DMS 273 treated with DMSO at 0.1 percent for 48 hours (cell line): ENCODE data around the gene OGFOD3.
"Not testable (repeated sequence)": the region's sequence is repeated elsewhere in the genome, so short reads cannot be mapped to it uniquely, and the experiment has no call there.

ENCODE experiments used
- DNase-seq: peaks from one replicate; lab custom pipeline; 2025; lab: John Stamatoyannopoulos, UW

OGFOD3 gene

GRCh38 chr17:82351713-82352488 is 66.5 kb downstream of the OGFOD3 start:
- peak; percentile 62 for DNase-seq

- no peak for DNase-seq
These were observed 67.1 kb downstream of the OGFOD3 start for GRCh38 chr17:82351254-82351712.

- DNase-seq: no peak
These were observed 68.0 kb downstream of the OGFOD3 start for GRCh38 chr17:82350182-82351030.

- no peak for DNase-seq
These were observed 69.1 kb downstream of the OGFOD3 start for GRCh38 chr17:82349287-82349701.

GRCh38 chr17:82348866-82349265 is 69.5 kb downstream of the OGFOD3 start:
- DNase-seq: no peak

- no peak for DNase-seq
These were observed 70.0 kb downstream of the OGFOD3 start for GRCh38 chr17:82348434-82348833.

- DNase-seq: not testable (repeated sequence)
These were observed 70.4 kb downstream of the OGFOD3 start for GRCh38 chr17:82347994-82348393.

GRCh38 chr17:82346342-82347300 is 71.8 kb downstream of the OGFOD3 start:
- no peak for DNase-seq

GRCh38 chr17:82345151-82345976 is 73.0 kb downstream of the OGFOD3 start:
- no peak for DNase-seq

- DNase-seq: no peak
These were observed 74.0 kb downstream of the OGFOD3 start for GRCh38 chr17:82344175-82344907.

- DNase-seq: no peak
These were observed 74.8 kb downstream of the OGFOD3 start for GRCh38 chr17:82343560-82343959.

- no peak for DNase-seq
These were observed 75.9 kb downstream of the OGFOD3 start for GRCh38 chr17:82342361-82343079.

- DNase-seq: no peak
These were observed 78.5 kb downstream of the OGFOD3 start for GRCh38 chr17:82339634-82340580.
